ENCODE results near the gene LLGL2.
A peak's percentile ranks its signal among the peaks of the same experiment; 100 is the strongest.
"Not testable (repeated sequence)": the region's sequence is repeated elsewhere in the genome, so short reads cannot be mapped to it uniquely, and the experiment has no call there.

Gene LLGL2

GRCh38 chr17:75568412-75569255 is 43.1 kb downstream of the LLGL2 start:
- DNase-seq (ENCODE audit: low read depth, low spot score) = no peak

- DNase-seq (ENCODE audit: low read depth, low spot score) = no peak
These were observed 44.7 kb downstream of the LLGL2 start for GRCh38 chr17:75570034-75570676.

- DNase-seq (ENCODE audit: low read depth, low spot score) = no peak
These were observed 45.3 kb downstream of the LLGL2 start for GRCh38 chr17:75570772-75571171.

- DNase-seq (ENCODE audit: low read depth, low spot score) = no peak
These were observed 45.8 kb downstream of the LLGL2 start for GRCh38 chr17:75571197-75571884.

GRCh38 chr17:75571885-75572215 is 46.4 kb downstream of the LLGL2 start:
- no peak for DNase-seq (ENCODE audit: low read depth, low spot score)

GRCh38 chr17:75572713-75573539 is 47.4 kb downstream of the LLGL2 start:
- DNase-seq (ENCODE audit: low read depth, low spot score) = no peak

- DNase-seq (ENCODE audit: low read depth, low spot score) = no peak
These were observed 48.1 kb downstream of the LLGL2 start for GRCh38 chr17:75573540-75573957.

- DNase-seq (ENCODE audit: low read depth, low spot score) = no peak
These were observed 48.5 kb downstream of the LLGL2 start for GRCh38 chr17:75573994-75574393.

- no peak for DNase-seq (ENCODE audit: low read depth, low spot score)
These were observed 49.0 kb downstream of the LLGL2 start for GRCh38 chr17:75574404-75575036.

GRCh38 chr17:75575197-75575596 is 49.7 kb downstream of the LLGL2 start:
- DNase-seq (ENCODE audit: low read depth, low spot score) = no peak

- no peak for DNase-seq (ENCODE audit: low read depth, low spot score)
These were observed 50.2 kb downstream of the LLGL2 start for GRCh38 chr17:75575728-75576127.

- DNase-seq (ENCODE audit: low read depth, low spot score) = no peak
These were observed 51.2 kb downstream of the LLGL2 start for GRCh38 chr17:75576661-75577060.

GRCh38 chr17:75581121-75581725 is 55.7 kb downstream of the LLGL2 start:
- not testable (repeated sequence) for DNase-seq (ENCODE audit: low read depth, low spot score)

GRCh38 chr17:75583197-75583596 is 57.7 kb downstream of the LLGL2 start:
- DNase-seq (ENCODE audit: low read depth, low spot score) = not testable (repeated sequence)

- DNase-seq (ENCODE audit: low read depth, low spot score) = no peak
These were observed 59.3 kb downstream of the LLGL2 start for GRCh38 chr17:75584849-75585175.

- DNase-seq (ENCODE audit: low read depth, low spot score) = no peak
These were observed 62.4 kb downstream of the LLGL2 start, which contains the start of gene MYO15B for GRCh38 chr17:75587675-75588595. TSS of gene MYO15B (plus strand) at chr17:75587800. CDS start at chr17:75588058, 258 bp downstream.

GRCh38 chr17:75588596-75589011 is 63.1 kb downstream of the LLGL2 start:
- no peak for DNase-seq (ENCODE audit: low read depth, low spot score)

- DNase-seq (ENCODE audit: low read depth, low spot score) = peak; percentile 51
These were observed 63.8 kb downstream of the LLGL2 start for GRCh38 chr17:75589012-75589918.

GRCh38 chr17:75589919-75590303 is 64.4 kb downstream of the LLGL2 start:
- no peak for DNase-seq (ENCODE audit: low read depth, low spot score)

All from smooth muscle cell of the brain vasculature (primary cell).